Activated naive CD4-positive, alpha-beta T cell treated with anti-CD3 and anti-CD28 coated beads for 36 hours (primary cell): ENCODE data around the gene MBOAT1. TPM values are rescaled to one million over a fixed set of nuclear protein-coding genes. Genes with fewer than 3 reads are reported as not detected.

Experiments used
- CTCF ChIA-PET: fragments of 350-600 bp; sonication (Branson Sonifier 250); formaldehyde crosslinking; loops from one replicate; lab custom pipeline; 2021; ENCODE audit warnings: antibody characterized with exemption; lab: Charles Lee
- DNase-seq: peaks from one replicate; pipeline ENCODE4 v3.0.0-alpha.2; 2020
- H3K27ac Mint-ChIP-seq: one replicate; pipeline ENCODE4 v1.8.0; 2021; ENCODE audit warnings: mild to moderate bottlenecking, mixed read lengths
- H3K27me3 Mint-ChIP-seq: one replicate; pipeline ENCODE4 v1.8.0; 2021; ENCODE audit warnings: low read depth, mixed read lengths
- H3K36me3 Mint-ChIP-seq: one replicate; pipeline ENCODE4 v1.8.0; 2021; ENCODE audit warnings: low read depth, mixed read lengths
- H3K4me1 Mint-ChIP-seq: one replicate; pipeline ENCODE4 v1.8.0; 2021; ENCODE audit warnings: low read depth, mixed read lengths
- H3K4me3 Mint-ChIP-seq: one replicate; pipeline ENCODE4 v1.8.0; 2021; ENCODE audit warnings: mild to moderate bottlenecking, moderate library complexity, mixed read lengths
- H3K9me3 Mint-ChIP-seq: one replicate; pipeline ENCODE4 v1.8.0; 2021; ENCODE audit warnings: mixed read lengths
- intact Hi-C: fragments of 100-400 bp; cut with micrococcal nuclease; formaldehyde crosslinking; loops from one replicate; pipeline ENCODE4 v1.15.1; 2023
- total RNA-seq, 2 experiments: library from RNA; stranded (reverse); gene quantifications; one replicate each; pipeline ENCODE4 v1.2.3, GENCODE V29; 2021

MBOAT1 gene
- total RNA-seq, 2 experiments from 2014 or later: 6.3 to 7.3 TPM

- Mint-ChIP-seq H3K27me3 (no peaks in the 10 kb centered on the region), H3K27ac (no peak overlapping the region)
Observed at GRCh38 chr6:20116792-20117191, 95.5 kb downstream of the MBOAT1 start.

GRCh38 chr6:20115246-20115980, 96.9 kb downstream of the MBOAT1 start:
- H3K27me3 Mint-ChIP-seq: no peaks in the 10 kb centered on the region
- no peak overlapping the region for H3K4me3 Mint-ChIP-seq
- intact Hi-C loops: no loop called here
- H3K36me3 Mint-ChIP-seq: no peaks in the 10 kb centered on the region
- DNase-seq: no peak
- H3K4me1 Mint-ChIP-seq: no peaks in the 10 kb centered on the region
- no peak overlapping the region for H3K27ac Mint-ChIP-seq
- CTCF ChIA-PET: interaction anchor here (1.0 kb wide), 1 partner anchor 11 kb away, joined by 3 read pairs; no protein-coding TSS in a partner anchor
- no peaks in the 10 kb centered on the region for H3K9me3 Mint-ChIP-seq

More at GRCh38 chr6:20116792-20117191, 95.5 kb downstream of the MBOAT1 start:
- Mint-ChIP-seq H3K36me3 (no peaks in the 10 kb centered on the region), H3K9me3 (no peaks in the 10 kb centered on the region), H3K4me3 (no peak overlapping the region), H3K4me1 (no peaks in the 10 kb centered on the region)
- intact Hi-C loops: no loop called here
- DNase-seq: no peak
- CTCF ChIA-PET: interaction anchor here (0.9 kb wide), 1 partner anchor 9 kb away, joined by 4 read pairs; no protein-coding TSS in a partner anchor

GRCh38 chr6:20113649-20114224, 98.5 kb downstream of the MBOAT1 start:
- peaks cover 2% of the 10 kb centered on the region for H3K36me3 Mint-ChIP-seq
- H3K4me1 Mint-ChIP-seq: no peaks in the 10 kb centered on the region
- H3K27ac Mint-ChIP-seq: no peak overlapping the region
- H3K9me3 Mint-ChIP-seq: no peaks in the 10 kb centered on the region
- H3K27me3 Mint-ChIP-seq: no peaks in the 10 kb centered on the region
- intact Hi-C loops: no loop called here
- no peak for DNase-seq
- no peak overlapping the region for H3K4me3 Mint-ChIP-seq
- CTCF ChIA-PET: interaction anchor here (0.6 kb wide), 1 partner anchor 1372 kb away, joined by 3 read pairs; no protein-coding TSS in a partner anchor

DNA sequence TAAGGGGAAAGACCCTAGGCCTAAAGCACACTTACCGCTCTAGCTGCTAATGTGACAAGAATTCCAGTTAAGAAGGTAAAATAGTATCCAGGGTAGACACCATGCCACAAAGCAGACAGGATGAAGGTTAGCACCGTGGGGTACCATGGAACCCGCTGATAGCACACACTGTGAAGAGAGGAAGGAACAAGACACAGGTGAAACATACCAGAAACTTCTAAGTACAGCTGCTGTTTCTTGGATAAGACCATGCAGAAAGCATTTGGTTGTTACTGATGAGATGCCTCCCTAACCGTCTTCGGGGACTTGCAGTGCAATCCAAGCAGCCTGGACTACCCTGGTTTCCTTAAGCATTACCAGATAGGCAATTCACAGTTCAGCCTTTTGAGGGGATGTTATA, 99.4 kb downstream of the MBOAT1 start:
- CTCF ChIA-PET: no interaction called here
- H3K27ac Mint-ChIP-seq: no peak overlapping the region
- H3K36me3 Mint-ChIP-seq: peaks cover 2% of the 10 kb centered on the region
- no peaks in the 10 kb centered on the region for H3K9me3 Mint-ChIP-seq
- DNase-seq: no peak
- intact Hi-C loops: no loop called here
- no peak overlapping the region for H3K4me3 Mint-ChIP-seq
- no peaks in the 10 kb centered on the region for H3K27me3 Mint-ChIP-seq
- H3K4me1 Mint-ChIP-seq: no peaks in the 10 kb centered on the region

DNA sequence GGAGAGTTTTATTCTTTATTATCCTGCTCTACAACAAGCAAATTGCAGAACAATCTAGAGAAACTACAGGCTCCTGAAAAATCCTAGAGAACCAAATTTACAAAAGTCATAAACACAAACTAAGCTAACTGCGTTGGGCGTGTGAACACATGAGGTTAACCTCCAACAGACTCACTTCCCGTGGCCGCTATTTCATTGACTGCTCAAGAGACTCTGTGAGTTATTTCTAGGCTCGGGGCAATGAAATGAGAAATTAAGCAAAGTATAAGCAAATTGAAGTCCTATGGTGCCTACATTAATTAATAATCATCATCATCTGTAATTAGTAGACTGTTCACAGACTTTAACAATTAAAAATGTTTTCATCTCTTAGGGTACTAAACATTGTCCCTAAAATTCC, 100.0 kb downstream of the MBOAT1 start:
- intact Hi-C loops: no loop called here
- no peak overlapping the region for H3K27ac Mint-ChIP-seq
- H3K36me3 Mint-ChIP-seq: peaks cover 2% of the 10 kb centered on the region
- no peak for DNase-seq
- CTCF ChIA-PET: no interaction called here
- H3K4me1 Mint-ChIP-seq: no peaks in the 10 kb centered on the region
- no peak overlapping the region for H3K4me3 Mint-ChIP-seq
- no peaks in the 10 kb centered on the region for H3K27me3 Mint-ChIP-seq
- H3K9me3 Mint-ChIP-seq: no peaks in the 10 kb centered on the region

GRCh38 chr6:20110478-20110877, 101.8 kb downstream of the MBOAT1 start:
- H3K9me3 Mint-ChIP-seq: no peaks in the 10 kb centered on the region
- DNase-seq: no peak
- H3K4me1 Mint-ChIP-seq: no peaks in the 10 kb centered on the region
- intact Hi-C loops: no loop called here
- H3K36me3 Mint-ChIP-seq: peaks cover 2% of the 10 kb centered on the region
- CTCF ChIA-PET: interaction anchor here (1.0 kb wide), 1 partner anchor 17 kb away, joined by 3 read pairs; no protein-coding TSS in a partner anchor
- H3K27me3 Mint-ChIP-seq: no peaks in the 10 kb centered on the region
- H3K4me3 Mint-ChIP-seq: no peak overlapping the region
- no peak overlapping the region for H3K27ac Mint-ChIP-seq

DNA sequence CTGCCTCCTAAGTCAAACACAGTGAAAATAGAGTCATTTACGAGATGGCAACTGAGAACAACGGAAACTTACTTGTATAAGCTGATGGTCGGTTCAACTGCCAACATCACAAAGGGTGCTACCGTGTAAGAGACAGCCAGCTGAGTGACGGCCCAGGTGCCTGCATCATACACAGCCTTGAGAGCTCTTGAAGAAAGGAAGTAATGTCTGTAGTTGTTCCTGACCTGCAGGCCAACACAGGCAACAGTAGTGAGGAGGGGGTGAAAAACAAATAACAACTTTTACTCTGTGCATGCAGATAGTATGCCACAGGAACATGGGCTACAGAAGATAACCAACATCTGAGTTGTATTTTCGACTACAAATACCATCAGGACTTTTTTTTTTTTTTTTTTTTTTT, 102.7 kb downstream of the MBOAT1 start:
- Mint-ChIP-seq H3K4me3 (no peak overlapping the region), H3K9me3 (no peaks in the 10 kb centered on the region), H3K27ac (no peak overlapping the region), H3K4me1 (no peaks in the 10 kb centered on the region), H3K27me3 (no peaks in the 10 kb centered on the region), H3K36me3 (peaks cover 2% of the 10 kb centered on the region)
- no peak for DNase-seq
- intact Hi-C loops: no loop called here
- CTCF ChIA-PET: interaction anchor here (1.2 kb wide), 1 partner anchor 17 kb away, joined by 3 read pairs; no protein-coding TSS in a partner anchor

DNA sequence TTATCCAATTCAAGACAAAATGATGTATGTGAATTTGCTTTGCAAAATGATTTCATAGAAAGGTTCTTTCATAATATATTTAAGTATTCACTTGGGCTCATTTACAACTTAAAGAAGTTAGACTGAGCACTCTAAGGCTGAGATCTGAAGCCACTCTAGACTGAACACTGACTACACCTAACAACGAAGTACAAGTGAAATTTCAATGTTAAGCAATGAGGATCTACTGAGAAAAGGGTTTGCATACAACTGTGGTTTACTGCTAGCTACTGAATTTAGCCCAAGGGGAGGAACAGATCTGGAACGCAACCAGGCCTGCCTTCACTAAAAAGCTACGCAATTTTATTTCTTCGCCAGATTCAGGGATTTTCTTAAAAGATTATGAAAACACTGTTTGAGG, 106.4 kb downstream of the MBOAT1 start:
- H3K36me3 Mint-ChIP-seq: peaks cover 2% of the 10 kb centered on the region
- intact Hi-C loops: no loop called here
- no peak overlapping the region for H3K4me3 Mint-ChIP-seq
- no peaks in the 10 kb centered on the region for H3K4me1 Mint-ChIP-seq
- H3K27me3 Mint-ChIP-seq: no peaks in the 10 kb centered on the region
- CTCF ChIA-PET: interaction anchor here (2.3 kb wide), 1 partner anchor 21 kb away, joined by 10 read pairs; no protein-coding TSS in a partner anchor
- H3K27ac Mint-ChIP-seq: no peak overlapping the region
- DNase-seq: no peak
- H3K9me3 Mint-ChIP-seq: no peaks in the 10 kb centered on the region

DNA sequence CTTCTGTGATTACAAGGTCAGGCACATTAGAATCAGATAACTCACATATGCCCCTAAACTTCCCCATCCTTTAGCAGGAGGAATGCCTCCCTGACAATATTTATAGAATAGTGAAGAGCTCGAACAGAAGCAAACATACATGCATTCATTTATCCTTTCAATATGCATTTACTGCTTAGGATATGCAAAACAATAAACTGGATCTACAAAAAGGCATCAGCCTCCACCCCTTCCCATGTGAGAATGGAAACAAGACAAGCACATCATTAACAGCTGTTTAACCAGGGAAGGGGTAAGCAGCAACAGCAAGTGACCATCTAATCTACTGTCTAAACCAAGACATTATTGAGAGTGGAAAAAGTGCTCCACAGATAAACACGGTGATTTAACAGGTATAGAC, 107.6 kb downstream of the MBOAT1 start:
- intact Hi-C loops: no loop called here
- DNase-seq: no peak
- Mint-ChIP-seq H3K4me3 (no peak overlapping the region), H3K4me1 (no peaks in the 10 kb centered on the region), H3K36me3 (peaks cover 2% of the 10 kb centered on the region), H3K27me3 (no peaks in the 10 kb centered on the region), H3K9me3 (no peaks in the 10 kb centered on the region), H3K27ac (no peak overlapping the region)
- CTCF ChIA-PET: interaction anchor here (1.3 kb wide), 1 partner anchor 22 kb away, joined by 5 read pairs; no protein-coding TSS in a partner anchor

DNA sequence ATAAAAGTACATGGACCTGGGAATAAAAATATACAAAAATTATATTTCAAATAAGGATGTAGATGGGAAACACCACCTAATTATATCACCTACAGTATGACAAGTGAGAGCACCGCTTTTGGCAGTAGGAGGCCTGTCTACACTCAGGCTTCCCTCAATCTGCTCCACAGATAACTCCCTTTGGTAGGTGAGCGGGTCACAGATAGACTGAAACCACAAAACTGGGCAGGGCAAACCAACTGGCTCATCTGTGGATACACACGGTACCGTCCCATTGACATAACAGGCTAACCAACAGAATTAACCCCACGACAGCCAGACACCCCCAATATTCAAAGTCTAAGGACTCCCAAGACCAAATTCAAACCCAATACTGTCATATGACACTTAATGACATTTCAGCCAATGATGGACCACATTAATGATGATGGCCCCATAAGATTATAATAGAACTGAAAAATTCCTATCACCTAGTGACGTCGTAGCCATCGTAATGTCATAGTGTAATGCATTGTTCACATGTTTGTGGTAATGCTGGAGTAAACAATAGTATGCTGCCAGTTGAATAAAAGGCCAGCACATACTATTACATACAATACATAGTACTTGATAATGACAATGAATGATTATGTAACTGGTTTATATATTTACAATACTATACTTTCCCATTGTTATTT, 109.7 kb downstream of the MBOAT1 start:
- Mint-ChIP-seq H3K36me3 (no peaks in the 10 kb centered on the region), H3K27ac (no peak overlapping the region), H3K4me3 (no peak overlapping the region), H3K27me3 (no peaks in the 10 kb centered on the region), H3K4me1 (no peaks in the 10 kb centered on the region), H3K9me3 (no peaks in the 10 kb centered on the region)
- CTCF ChIA-PET: no interaction called here
- no peak for DNase-seq
- intact Hi-C loops: no loop called here

- Mint-ChIP-seq H3K9me3 (no peaks in the 10 kb centered on the region), H3K4me1 (no peaks in the 10 kb centered on the region), H3K27ac (no peak overlapping the region), H3K36me3 (no peaks in the 10 kb centered on the region), H3K27me3 (no peaks in the 10 kb centered on the region), H3K4me3 (no peak overlapping the region)
- CTCF ChIA-PET: no interaction called here
- intact Hi-C loops: loop anchor here (10.0 kb wide), 1 partner anchor 306 kb away; the partner anchor contains the start of gene E2F3
- DNase-seq: no peak
Observed at GRCh38 chr6:20099156-20099555, 113.1 kb downstream of the MBOAT1 start.

DNA sequence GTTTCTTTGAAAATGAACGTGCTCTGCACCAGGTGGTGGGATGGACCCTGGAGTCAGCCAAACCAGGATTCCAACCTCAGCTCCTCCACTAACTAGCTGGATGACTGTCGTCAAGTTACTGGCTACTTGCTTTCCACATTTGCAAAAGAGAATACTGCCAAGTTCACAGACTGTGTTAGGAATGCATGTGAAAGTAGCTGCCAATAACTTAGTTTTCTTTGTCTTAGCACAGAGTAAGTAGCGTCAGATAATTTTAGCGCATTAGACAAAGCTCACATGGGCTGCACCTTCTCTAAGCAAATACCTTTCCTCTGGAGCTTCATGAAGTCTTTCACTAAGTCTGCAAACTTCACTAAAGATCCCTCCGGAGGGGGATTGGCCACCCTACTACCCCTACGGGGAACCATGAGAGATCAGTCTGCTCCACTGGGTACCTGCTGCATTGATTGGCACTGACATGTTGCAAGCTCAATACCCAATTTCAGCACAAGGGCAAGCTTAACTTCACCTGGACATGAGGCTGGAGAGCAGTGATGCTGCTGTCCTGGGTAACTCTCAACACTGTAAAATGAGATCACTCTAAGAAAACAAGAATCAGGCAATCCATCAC, 113.9 kb downstream of the MBOAT1 start:
- Mint-ChIP-seq H3K4me3 (no peak overlapping the region), H3K4me1 (no peaks in the 10 kb centered on the region), H3K27ac (no peak overlapping the region), H3K36me3 (no peaks in the 10 kb centered on the region), H3K27me3 (no peaks in the 10 kb centered on the region), H3K9me3 (no peaks in the 10 kb centered on the region)
- CTCF ChIA-PET: interaction anchor here (0.7 to 2.1 kb wide), 3 partner anchors 28 to 432 kb away, joined by 3 to 9 read pairs (median 3); no protein-coding TSS in a partner anchor
- intact Hi-C loops: loop anchor here (10.0 kb wide), 1 partner anchor 306 kb away; the partner anchor contains the start of gene E2F3
- no peak for DNase-seq
